GM12801 (cell line): Measurements from ENCODE around the gene TEAD2.

Experiments
- CTCF ChIP-seq: IDR thresholded peaks from one replicate; pipeline ENCODE4 v1.5.1; 2011; ENCODE audit warnings: control low read depth; ENCODE audit not compliant: insufficient read length; ENCODE audit errors: extremely low read depth

Gene TEAD2

GRCh38 chr19:49403404-49404187 is 41.4 kb upstream of the TEAD2 start:
- no peak for TF ChIP-seq CTCF

- no peak for TF ChIP-seq CTCF
These were observed 37.8 kb upstream of the TEAD2 start for GRCh38 chr19:49400029-49400428.

DNA sequence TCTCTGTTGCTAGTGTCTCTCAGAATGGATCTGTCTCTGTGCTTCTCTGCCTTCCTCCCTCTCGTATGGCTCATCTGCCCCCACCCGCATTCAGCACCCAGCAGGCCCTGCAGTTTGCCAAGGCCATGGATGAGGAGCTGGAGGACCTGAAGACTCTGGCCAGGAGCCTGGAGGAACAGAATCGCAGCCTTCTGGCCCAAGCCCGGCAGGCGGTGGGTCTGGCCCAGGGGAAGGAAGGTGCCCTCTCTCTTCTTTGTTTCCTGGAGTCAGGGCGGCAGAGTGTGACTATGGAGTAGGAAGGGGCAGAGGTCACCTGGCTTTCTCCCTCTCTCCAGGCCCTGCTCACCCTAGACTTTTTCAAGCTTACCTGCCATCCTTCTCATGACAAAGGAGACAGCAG is 36.7 kb upstream of the TEAD2 start:
- no peak for TF ChIP-seq CTCF

DNA sequence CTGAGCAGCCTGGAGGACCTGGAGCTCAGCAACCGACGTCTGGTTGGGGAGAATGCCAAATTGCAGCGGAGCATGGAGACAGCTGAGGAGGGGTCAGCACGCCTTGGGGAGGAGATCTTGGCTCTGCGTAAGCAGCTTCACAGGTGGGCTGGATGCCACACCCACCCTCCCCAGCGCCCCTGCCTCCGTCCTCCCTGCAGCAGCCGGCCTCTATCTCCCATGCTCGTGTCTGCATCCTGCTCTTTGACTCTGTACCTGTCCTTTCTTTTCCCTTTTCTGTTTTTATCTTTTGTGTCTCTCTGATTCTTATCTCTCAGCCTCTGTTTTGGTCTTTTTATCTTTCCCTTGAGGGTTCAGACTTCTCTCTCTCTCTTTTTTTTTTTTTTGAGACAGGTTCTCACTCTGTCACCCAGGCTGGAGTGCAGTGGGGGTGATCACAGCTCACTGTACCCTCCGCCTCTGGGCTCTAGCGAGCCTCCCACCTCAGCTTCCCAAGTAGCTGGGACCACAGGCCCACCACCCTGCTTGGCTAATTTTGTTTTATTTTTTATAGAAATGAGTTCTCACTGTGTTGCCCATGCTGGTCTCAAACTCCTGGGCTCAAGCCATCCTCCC is 35.9 kb upstream of the TEAD2 start:
- TF ChIP-seq CTCF: no peak

GRCh38 chr19:49396738-49397505 is 34.7 kb upstream of the TEAD2 start:
- no peak for TF ChIP-seq CTCF

DNA sequence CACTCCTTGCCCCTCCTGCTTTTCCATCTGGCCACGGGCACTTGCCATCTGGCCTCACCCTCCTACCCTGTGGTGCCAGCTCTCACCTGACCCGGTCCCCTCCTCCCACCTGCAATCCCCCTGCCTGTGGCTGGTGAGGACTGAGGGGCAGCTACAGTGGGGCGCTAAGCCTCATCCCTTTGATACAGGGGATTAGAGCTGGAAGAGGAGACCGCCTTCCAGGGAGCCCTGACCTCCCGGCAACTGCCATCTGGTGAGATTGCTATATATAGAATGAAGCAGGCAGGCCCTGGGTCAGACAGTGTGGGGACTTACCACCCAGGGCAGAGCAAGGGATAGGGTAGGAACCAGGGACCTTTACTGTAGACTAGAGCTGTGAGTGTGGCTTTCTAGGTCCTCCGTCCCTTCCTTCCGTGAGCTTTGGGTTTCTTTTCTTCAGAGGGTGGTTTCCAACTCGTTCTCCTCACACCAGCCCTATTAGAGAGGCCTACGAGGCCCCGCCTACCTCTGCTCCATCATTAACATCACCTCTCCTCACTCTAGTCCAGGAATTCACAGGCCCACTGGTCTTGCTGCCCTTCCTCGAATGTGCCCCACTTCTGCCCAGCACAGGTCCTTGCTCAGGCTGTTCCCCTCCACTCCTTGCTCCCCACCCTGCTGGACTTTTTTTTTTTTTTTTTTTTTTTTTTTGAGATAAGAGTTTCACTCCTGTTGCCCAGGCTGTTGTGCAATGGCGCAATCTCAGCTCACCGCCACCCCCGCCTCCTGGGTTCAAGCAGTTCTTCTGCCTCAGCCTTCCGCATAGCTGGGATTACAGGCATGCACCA is 33.6 kb upstream of the TEAD2 start:
- no peak for TF ChIP-seq CTCF

DNA sequence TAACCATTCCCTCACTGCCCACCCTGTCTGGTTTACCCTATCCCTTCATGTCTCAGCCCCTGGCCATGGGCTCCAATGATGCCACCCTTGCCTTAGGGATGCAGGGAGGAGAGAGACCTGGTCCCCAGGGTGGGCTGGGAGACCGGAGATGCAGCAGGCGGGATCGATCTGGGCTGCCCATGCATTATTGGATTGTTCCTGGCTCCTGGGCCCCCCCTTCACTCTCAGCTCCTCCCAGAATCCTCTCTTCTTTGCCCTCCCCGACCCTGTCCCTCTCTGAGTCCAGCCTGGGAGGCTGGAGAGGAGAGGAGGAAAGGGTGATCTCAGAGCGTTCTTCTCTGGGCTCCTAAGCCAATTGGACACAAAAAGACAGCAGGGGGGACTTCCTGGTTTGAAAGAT is 31.7 kb upstream of the TEAD2 start:
- TF ChIP-seq CTCF: no peak
